HG02943 (cell line): Measurements from ENCODE around the gene FAAP20.

ENCODE experiments used
- ATAC-seq: cut with Tn5 transposase; IDR thresholded peaks from one replicate; pipeline ENCODE4 v1.9.1; 2021; ENCODE audit warnings: mild to moderate bottlenecking, low read depth, moderate library complexity; ENCODE audit not compliant: unreplicated experiment

The FAAP20 gene

DNA sequence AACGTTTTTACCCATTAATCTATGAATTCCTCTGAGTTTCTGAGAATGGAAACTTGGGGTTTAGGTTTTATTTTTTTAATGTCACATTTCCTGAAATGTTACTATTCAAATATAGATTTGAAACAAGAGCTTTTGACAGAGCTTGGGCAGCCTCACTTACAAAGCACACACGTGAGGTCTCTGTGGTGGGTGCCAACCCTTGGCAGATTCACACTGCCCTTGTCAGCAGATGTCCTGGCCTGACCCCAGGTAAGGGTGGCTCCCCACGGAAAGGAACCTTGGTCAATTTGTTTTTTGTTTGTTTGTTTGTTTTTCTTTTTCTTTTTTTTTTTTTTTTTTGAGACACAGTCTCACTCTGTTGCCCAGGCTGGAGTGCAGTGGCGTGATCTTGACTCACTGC lies 53.5 kb downstream of the FAAP20 start:
- no peak for ATAC-seq
